GM18505 (cell line): ENCODE measurements around the gene SDC1.
A peak's percentile ranks its signal among the peaks of the same experiment; 100 is the strongest.

Experiments
- ATAC-seq: cut with Tn5 transposase; IDR thresholded peaks from one replicate; pipeline ENCODE4 v1.9.1; 2021; ENCODE audit not compliant: unreplicated experiment
- POLR2A ChIP-seq: IDR thresholded peaks from 4 replicates; pipeline ENCODE4 v1.6.1; 2011; ENCODE audit warnings: borderline replicate concordance; ENCODE audit not compliant: insufficient read depth, insufficient read length; ENCODE audit errors: extremely low read depth

The SDC1 gene

GRCh38 chr2:20150806-20151571 lies 73.9 kb downstream of the SDC1 start:
- no peak for TF ChIP-seq POLR2A
- peak; percentile 50 for ATAC-seq
